Measurements from ENCODE around the gene NR1H3.
"Not testable (repeated sequence)": the region's sequence is repeated elsewhere in the genome, so short reads cannot be mapped to it uniquely, and the experiment has no call there.

The NR1H3 gene

GRCh38 chr11:47308050-47308823 is 50.4 kb downstream of the NR1H3 start:
- DNase-seq = no peak

DNA sequence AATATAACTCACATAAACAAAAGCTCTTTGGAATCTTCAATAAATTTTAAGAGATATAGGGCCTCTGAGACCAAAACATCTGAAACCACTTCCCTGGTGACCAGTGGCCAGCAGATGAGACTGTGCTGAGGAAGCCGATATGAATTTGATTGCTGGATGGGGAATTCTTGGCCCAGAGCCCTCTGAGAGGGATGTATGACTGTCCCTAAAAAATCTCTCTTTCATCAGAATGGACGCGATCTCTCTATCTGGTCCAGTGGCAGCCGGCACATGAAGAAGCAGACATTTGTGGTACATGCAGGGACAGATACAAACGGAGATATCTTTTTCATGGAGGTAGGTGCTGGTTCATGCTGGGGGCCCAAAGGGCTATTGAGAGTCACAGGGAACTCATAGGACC is 57.2 kb downstream of the NR1H3 start:
- no peak for DNase-seq

- DNase-seq = not testable (repeated sequence)
Observed at GRCh38 chr11:47316501-47316900, 58.7 kb downstream of the NR1H3 start.

DNA sequence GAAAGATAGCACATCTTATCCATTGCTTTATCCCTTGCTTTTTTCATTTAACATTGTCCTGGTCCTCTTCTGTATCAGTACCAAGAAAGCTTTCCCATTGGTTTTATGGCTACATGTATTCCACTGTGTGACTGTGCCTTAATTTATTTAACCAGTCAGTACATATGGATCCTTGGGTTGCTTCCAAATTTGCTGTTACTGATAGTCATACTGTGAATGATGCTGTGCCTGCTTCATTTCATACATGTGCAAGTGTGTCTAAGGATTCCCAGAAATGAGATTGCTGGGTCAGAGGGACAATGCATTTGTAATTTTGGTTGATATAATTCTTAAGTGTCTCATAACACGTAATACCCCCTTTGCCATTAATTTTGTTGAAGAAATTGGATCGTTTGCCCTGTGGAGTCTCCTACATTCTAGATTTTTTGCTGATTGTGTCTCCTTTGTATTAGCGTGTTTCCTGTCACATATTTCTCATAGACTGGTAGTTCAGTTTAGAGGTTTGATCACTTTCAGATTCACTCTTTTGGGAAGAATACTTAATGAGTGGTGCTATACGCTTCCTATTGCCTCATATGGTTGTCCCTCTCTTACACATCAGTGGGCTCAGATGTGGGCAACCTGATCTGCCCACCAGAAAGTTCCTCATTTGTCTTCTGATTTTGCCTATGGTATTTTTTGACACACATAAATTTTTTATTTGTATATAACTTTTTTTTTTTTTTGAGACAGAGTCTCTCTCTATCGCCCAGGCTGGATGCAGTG is 59.5 kb downstream of the NR1H3 start:
- no peak for DNase-seq

GRCh38 chr11:47318166-47318565 is 60.4 kb downstream of the NR1H3 start:
- DNase-seq = no peak

Measured in NCI-H446 treated with DMSO at 0.1 percent for 48 hours (cell line).